KMS-11 (cell line): ENCODE results near the gene ACKR3.

Experiments
- H2AFZ ChIP-seq: fragments of 200-600 bp; sonication (generic); 2 replicates; pipeline ENCODE4 v1.6.1; 2016; ENCODE audit warnings: antibody characterized with exemption, mixed run types, low read depth
- H3K27ac ChIP-seq: fragments of 200-600 bp; sonication (generic); 2 replicates; pipeline ENCODE4 v1.6.1; 2016; ENCODE audit warnings: mild to moderate bottlenecking, mixed run types
- H3K27me3 ChIP-seq: fragments of 200-600 bp; sonication (generic); 2 replicates; pipeline ENCODE4 v1.6.1; 2017; ENCODE audit warnings: mild to moderate bottlenecking, low read depth, mixed run types, moderate library complexity; ENCODE audit not compliant: insufficient read depth
- H3K36me3 ChIP-seq: fragments of 200-600 bp; sonication (generic); 2 replicates; pipeline ENCODE4 v1.6.1; 2017; ENCODE audit warnings: mild to moderate bottlenecking, mixed run types; ENCODE audit not compliant: insufficient read depth
- H3K4me1 ChIP-seq: fragments of 200-600 bp; sonication (generic); 2 replicates; pipeline ENCODE4 v1.6.1; 2016; ENCODE audit warnings: mild to moderate bottlenecking, low read depth, mixed run types; ENCODE audit not compliant: poor library complexity, severe bottlenecking
- H3K4me2 ChIP-seq: fragments of 200-600 bp; sonication (generic); 2 replicates; pipeline ENCODE4 v1.7.0; 2016; ENCODE audit warnings: mild to moderate bottlenecking, mixed run types
- H3K4me3 ChIP-seq: fragments of 200-600 bp; sonication (generic); IDR thresholded peaks from 2 replicates; pipeline ENCODE4 v1.6.1; 2017; ENCODE audit warnings: low read depth, low read length, mixed read lengths; ENCODE audit not compliant: insufficient read depth
- H3K79me2 ChIP-seq: fragments of 200-600 bp; sonication (generic); 2 replicates; pipeline ENCODE4 v1.6.1; 2016; ENCODE audit warnings: low read depth, mixed run types; ENCODE audit not compliant: insufficient read depth
- H3K9ac ChIP-seq: fragments of 200-600 bp; sonication (generic); 2 replicates; pipeline ENCODE4 v1.6.1; 2016; ENCODE audit warnings: mild to moderate bottlenecking, mixed run types
- H4K20me1 ChIP-seq: fragments of 200-600 bp; sonication (generic); 2 replicates; pipeline ENCODE4 v1.6.1; 2016; ENCODE audit warnings: mild to moderate bottlenecking, mixed run types; ENCODE audit not compliant: insufficient read depth
- CTCF ChIP-seq: fragments of 200-600 bp; sonication (generic); conservative IDR thresholded peaks from 2 replicates; pipeline ENCODE4 v1.6.1; 2017; ENCODE audit warnings: low read depth, mild to moderate bottlenecking, antibody characterized with exemption, low read length, moderate library complexity, mixed read lengths

Gene ACKR3

GRCh38 chr2:236593531-236593930, 23.9 kb downstream of the ACKR3 start:
- Histone ChIP-seq H3K36me3 (no peaks in the 10 kb centered on the region), H3K9ac (no peak overlapping the region), H3K4me1 (no peaks in the 10 kb centered on the region), H4K20me1 (no peaks in the 10 kb centered on the region), H3K79me2 (no peaks in the 10 kb centered on the region), H3K4me3 (no peak overlapping the region), H3K27me3 (no peaks in the 10 kb centered on the region), H2AFZ (no peak overlapping the region), H3K27ac (no peak overlapping the region), H3K4me2 (no peak overlapping the region)
- no peak for TF ChIP-seq CTCF

- H3K27ac ChIP-seq: no peak overlapping the region
- H3K36me3 ChIP-seq: no peaks in the 10 kb centered on the region
- H2AFZ ChIP-seq: no peak overlapping the region
- TF ChIP-seq CTCF: no peak
- H3K4me3 ChIP-seq: no peak overlapping the region
- no peaks in the 10 kb centered on the region for H3K79me2 ChIP-seq
- H3K4me2 ChIP-seq: no peak overlapping the region
- no peaks in the 10 kb centered on the region for H4K20me1 ChIP-seq
- H3K27me3 ChIP-seq: no peaks in the 10 kb centered on the region
- no peak overlapping the region for H3K9ac ChIP-seq
- no peaks in the 10 kb centered on the region for H3K4me1 ChIP-seq
These were observed 24.3 kb downstream of the ACKR3 start for GRCh38 chr2:236593956-236594355.

- H3K27ac ChIP-seq: no peak overlapping the region
- H3K27me3 ChIP-seq: no peaks in the 10 kb centered on the region
- no peaks in the 10 kb centered on the region for H3K36me3 ChIP-seq
These were observed 28.0 kb downstream of the ACKR3 start for GRCh38 chr2:236597629-236598028.

GRCh38 chr2:236599059-236599458, 29.4 kb downstream of the ACKR3 start:
- Histone ChIP-seq H3K9ac (no peak overlapping the region), H3K79me2 (no peaks in the 10 kb centered on the region), H3K27ac (no peak overlapping the region), H3K4me2 (no peak overlapping the region), H3K27me3 (no peaks in the 10 kb centered on the region), H3K4me3 (no peak overlapping the region), H2AFZ (no peak overlapping the region), H3K4me1 (no peaks in the 10 kb centered on the region), H4K20me1 (no peaks in the 10 kb centered on the region), H3K36me3 (no peaks in the 10 kb centered on the region)
- no peak for TF ChIP-seq CTCF

More at GRCh38 chr2:236597629-236598028, 28.0 kb downstream of the ACKR3 start:
- no peak overlapping the region for H2AFZ ChIP-seq
- no peak for TF ChIP-seq CTCF
- no peak overlapping the region for H3K9ac ChIP-seq
- H3K4me3 ChIP-seq: no peak overlapping the region
- no peaks in the 10 kb centered on the region for H3K79me2 ChIP-seq
- no peaks in the 10 kb centered on the region for H4K20me1 ChIP-seq
- H3K4me1 ChIP-seq: no peaks in the 10 kb centered on the region
- H3K4me2 ChIP-seq: no peak overlapping the region
